Neural progenitor cell (in vitro differentiated cells): Measurements from ENCODE around the gene MMP27. TPM values are rescaled to one million over a fixed set of nuclear protein-coding genes. Genes with fewer than 3 reads are reported as not detected.

ENCODE experiments used
- DNase-seq: peaks from one replicate; pipeline ENCODE4 v3.0.0-alpha.2; 2016; ENCODE audit warnings: low spot score
- H2AFZ ChIP-seq: fragments of 200-600 bp; sonication (generic); replicated peaks from 2 replicates; pipeline ENCODE4 v1.6.1; 2016; ENCODE audit warnings: antibody characterized with exemption
- H3F3A ChIP-seq: fragments of 200-600 bp; sonication (generic); 2 replicates; pipeline ENCODE4 v1.6.1; 2016; ENCODE audit warnings: antibody characterized with exemption, low read depth
- H3K27ac ChIP-seq: fragments of 200-600 bp; sonication (generic); 2 replicates; pipeline ENCODE4 v1.5.1; 2016; ENCODE audit warnings: mild to moderate bottlenecking
- H3K27me3 ChIP-seq: fragments of 200-600 bp; sonication (generic); 2 replicates; pipeline ENCODE4 v1.6.1; 2016; ENCODE audit warnings: mild to moderate bottlenecking, moderate library complexity
- H3K36me3 ChIP-seq: fragments of 200-600 bp; sonication (generic); 2 replicates; pipeline ENCODE4 v1.5.1; 2016
- H3K4me1 ChIP-seq: fragments of 200-600 bp; sonication (generic); 2 replicates; pipeline ENCODE4 v1.6.1; 2016; ENCODE audit warnings: mixed run types
- H3K4me2 ChIP-seq: fragments of 200-600 bp; sonication (generic); 2 replicates; pipeline ENCODE4 v1.6.1; 2016
- H3K4me3 ChIP-seq: fragments of 200-600 bp; sonication (generic); 2 replicates; pipeline ENCODE4 v1.5.1; 2016
- H3K79me2 ChIP-seq: fragments of 200-600 bp; sonication (generic); 2 replicates; pipeline ENCODE4 v1.6.1; 2016; ENCODE audit warnings: low read depth
- H3K9ac ChIP-seq: fragments of 200-600 bp; sonication (generic); 2 replicates; pipeline ENCODE4 v1.6.1; 2016
- H3K9me3 ChIP-seq: fragments of 200-600 bp; sonication (generic); 2 replicates; pipeline ENCODE4 v1.5.1; 2016; ENCODE audit warnings: low read depth
- H4K20me1 ChIP-seq: fragments of 200-600 bp; sonication (generic); 2 replicates; pipeline ENCODE4 v1.6.1; 2016; ENCODE audit warnings: low read depth
- H3K27ac Mint-ChIP-seq: 3 replicates; pipeline ENCODE4 v1.8.0; 2021; ENCODE audit warnings: mixed read lengths
- H3K27me3 Mint-ChIP-seq: 2 replicates; pipeline ENCODE4 v1.8.0; 2022; ENCODE audit warnings: low read depth, mild to moderate bottlenecking, inconsistent platforms, moderate library complexity, mixed read lengths; ENCODE audit not compliant: insufficient read depth
- H3K36me3 Mint-ChIP-seq: 3 replicates; pipeline ENCODE4 v1.8.0; 2021; ENCODE audit warnings: mixed read lengths
- H3K4me1 Mint-ChIP-seq: 3 replicates; pipeline ENCODE4 v1.8.0; 2021; ENCODE audit warnings: mixed read lengths
- H3K4me3 Mint-ChIP-seq: 3 replicates; pipeline ENCODE4 v1.8.0; 2021; ENCODE audit warnings: mild to moderate bottlenecking, moderate library complexity, mixed read lengths
- H3K9me3 Mint-ChIP-seq: 3 replicates; pipeline ENCODE4 v1.8.0; 2020; ENCODE audit warnings: mixed read lengths
- EZH2 ChIP-seq: fragments of 200-600 bp; sonication (generic); IDR thresholded peaks from 2 replicates; pipeline ENCODE4 v1.6.1; 2017; ENCODE audit warnings: antibody characterized with exemption, mild to moderate bottlenecking, moderate library complexity
- EZH2phosphoT487 ChIP-seq: fragments of 200-600 bp; sonication (generic); IDR thresholded peaks from 2 replicates; pipeline ENCODE4 v1.6.1; 2017; ENCODE audit warnings: antibody characterized with exemption
- total RNA-seq: library from RNA; depleted of rRNA; stranded (reverse); fragments of >200 nt; gene quantifications from 2 replicates; pipeline ENCODE4 v1.2.3, GENCODE V29; 2015; ENCODE audit warnings: low replicate concordance
- TF ChIP-seq, protein P1 (sequence below): fragments of 200-600 bp; sonication (generic); IDR thresholded peaks from 2 replicates; pipeline ENCODE4 v1.5.1; 2017; ENCODE audit warnings: antibody characterized with exemption, mild to moderate bottlenecking

Gene MMP27
- total RNA-seq, 1 donor from 2014 or later: not detected

GRCh38 chr11:102683277-102683676, 22.3 kb downstream of the MMP27 start:
- no peak overlapping the region for H3K4me2 ChIP-seq
- Mint-ChIP-seq H3K36me3 (no peaks in the 10 kb centered on the region), H3K27me3 (no peaks in the 10 kb centered on the region), H3K27ac (no peak overlapping the region), H3K4me3 (no peak overlapping the region), H3K9me3 (no peaks in the 10 kb centered on the region), H3K4me1 (no peaks in the 10 kb centered on the region)
- H3K9me3 ChIP-seq: no peaks in the 10 kb centered on the region
- peak; percentile 5 for DNase-seq
- H3K9ac ChIP-seq: no peak overlapping the region
- H3K4me3 ChIP-seq: no peak overlapping the region
- H3K79me2 ChIP-seq: no peaks in the 10 kb centered on the region
- H3K36me3 ChIP-seq: no peaks in the 10 kb centered on the region
- no peaks in the 10 kb centered on the region for H3F3A ChIP-seq
- no peak overlapping the region for H3K27ac ChIP-seq
- TF ChIP-seq EZH2phosphoT487: no peak
- TF ChIP-seq, protein P1, sequence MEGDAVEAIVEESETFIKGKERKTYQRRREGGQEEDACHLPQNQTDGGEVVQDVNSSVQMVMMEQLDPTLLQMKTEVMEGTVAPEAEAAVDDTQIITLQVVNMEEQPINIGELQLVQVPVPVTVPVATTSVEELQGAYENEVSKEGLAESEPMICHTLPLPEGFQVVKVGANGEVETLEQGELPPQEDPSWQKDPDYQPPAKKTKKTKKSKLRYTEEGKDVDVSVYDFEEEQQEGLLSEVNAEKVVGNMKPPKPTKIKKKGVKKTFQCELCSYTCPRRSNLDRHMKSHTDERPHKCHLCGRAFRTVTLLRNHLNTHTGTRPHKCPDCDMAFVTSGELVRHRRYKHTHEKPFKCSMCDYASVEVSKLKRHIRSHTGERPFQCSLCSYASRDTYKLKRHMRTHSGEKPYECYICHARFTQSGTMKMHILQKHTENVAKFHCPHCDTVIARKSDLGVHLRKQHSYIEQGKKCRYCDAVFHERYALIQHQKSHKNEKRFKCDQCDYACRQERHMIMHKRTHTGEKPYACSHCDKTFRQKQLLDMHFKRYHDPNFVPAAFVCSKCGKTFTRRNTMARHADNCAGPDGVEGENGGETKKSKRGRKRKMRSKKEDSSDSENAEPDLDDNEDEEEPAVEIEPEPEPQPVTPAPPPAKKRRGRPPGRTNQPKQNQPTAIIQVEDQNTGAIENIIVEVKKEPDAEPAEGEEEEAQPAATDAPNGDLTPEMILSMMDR: no peak
- TF ChIP-seq EZH2: no peak
- H2AFZ ChIP-seq: no peak overlapping the region
- no peaks in the 10 kb centered on the region for H4K20me1 ChIP-seq
- no peaks in the 10 kb centered on the region for H3K4me1 ChIP-seq
- no peaks in the 10 kb centered on the region for H3K27me3 ChIP-seq

GRCh38 chr11:102680945-102681344, 24.6 kb downstream of the MMP27 start:
- no peak overlapping the region for H3K4me3 ChIP-seq
- TF ChIP-seq EZH2 (no peak), EZH2phosphoT487 (no peak)
- TF ChIP-seq, protein P1: no peak
- no peaks in the 10 kb centered on the region for H3K9me3 ChIP-seq
- H3K27me3 Mint-ChIP-seq: no peaks in the 10 kb centered on the region
- H3K79me2 ChIP-seq: no peaks in the 10 kb centered on the region
- H3K36me3 Mint-ChIP-seq: no peaks in the 10 kb centered on the region
- no peaks in the 10 kb centered on the region for H4K20me1 ChIP-seq
- no peak for DNase-seq
- H3K27ac ChIP-seq: no peak overlapping the region
- no peak overlapping the region for H3K4me3 Mint-ChIP-seq
- H3K4me1 ChIP-seq: no peaks in the 10 kb centered on the region
- no peaks in the 10 kb centered on the region for H3K36me3 ChIP-seq
- H3K4me1 Mint-ChIP-seq: peaks cover 3% of the 10 kb centered on the region
- H3F3A ChIP-seq: no peaks in the 10 kb centered on the region
- H3K9ac ChIP-seq: no peak overlapping the region
- H3K27ac Mint-ChIP-seq: no peak overlapping the region
- H2AFZ ChIP-seq: no peak overlapping the region
- H3K27me3 ChIP-seq: no peaks in the 10 kb centered on the region
- H3K4me2 ChIP-seq: no peak overlapping the region
- H3K9me3 Mint-ChIP-seq: no peaks in the 10 kb centered on the region

GRCh38 chr11:102678022-102678421, 27.5 kb downstream of the MMP27 start:
- TF ChIP-seq, protein P1: no peak
- TF ChIP-seq EZH2 (no peak), EZH2phosphoT487 (no peak)
- Histone ChIP-seq H2AFZ (no peak overlapping the region), H3K4me1 (no peaks in the 10 kb centered on the region), H3K79me2 (no peaks in the 10 kb centered on the region), H3K9ac (no peak overlapping the region), H3K4me3 (no peak overlapping the region), H3K4me2 (no peak overlapping the region), H3K36me3 (no peaks in the 10 kb centered on the region), H3K27me3 (no peaks in the 10 kb centered on the region), H3K9me3 (no peaks in the 10 kb centered on the region), H3K27ac (no peak overlapping the region), H4K20me1 (no peaks in the 10 kb centered on the region), H3F3A (no peaks in the 10 kb centered on the region)
- H3K4me3 Mint-ChIP-seq: no peak overlapping the region
- H3K27ac Mint-ChIP-seq: no peak overlapping the region
- no peaks in the 10 kb centered on the region for H3K27me3 Mint-ChIP-seq
- H3K9me3 Mint-ChIP-seq: no peaks in the 10 kb centered on the region
- DNase-seq: no peak
- peaks cover 3% of the 10 kb centered on the region for H3K4me1 Mint-ChIP-seq
- no peaks in the 10 kb centered on the region for H3K36me3 Mint-ChIP-seq
